Measurements from ENCODE around the gene HSD17B2. TPM values are rescaled to one million over a fixed set of nuclear protein-coding genes. Genes with fewer than 3 reads are reported as not detected.

The HSD17B2 gene
- total and polyA plus RNA-seq, 7 donors, result 0.16 to 0.19 TPM; not detected in 5

DNA sequence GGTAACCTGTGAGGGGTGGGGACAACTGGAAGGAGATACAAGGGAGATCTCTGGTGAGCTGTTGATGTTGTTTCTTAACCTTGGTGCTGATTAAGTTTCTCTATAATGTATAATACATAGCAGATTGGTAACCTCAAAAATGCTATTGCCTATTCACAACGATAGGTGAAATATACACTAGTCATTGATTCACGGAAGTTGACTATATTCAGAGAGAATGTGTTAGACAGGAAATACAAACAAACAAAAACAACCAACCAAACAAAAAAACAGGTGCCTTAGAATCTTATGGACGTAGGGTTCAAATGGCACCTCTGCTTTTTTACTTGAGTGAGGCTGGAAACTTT lies 21.5 kb downstream of the HSD17B2 start:
- TF ChIP-seq, protein P1, sequence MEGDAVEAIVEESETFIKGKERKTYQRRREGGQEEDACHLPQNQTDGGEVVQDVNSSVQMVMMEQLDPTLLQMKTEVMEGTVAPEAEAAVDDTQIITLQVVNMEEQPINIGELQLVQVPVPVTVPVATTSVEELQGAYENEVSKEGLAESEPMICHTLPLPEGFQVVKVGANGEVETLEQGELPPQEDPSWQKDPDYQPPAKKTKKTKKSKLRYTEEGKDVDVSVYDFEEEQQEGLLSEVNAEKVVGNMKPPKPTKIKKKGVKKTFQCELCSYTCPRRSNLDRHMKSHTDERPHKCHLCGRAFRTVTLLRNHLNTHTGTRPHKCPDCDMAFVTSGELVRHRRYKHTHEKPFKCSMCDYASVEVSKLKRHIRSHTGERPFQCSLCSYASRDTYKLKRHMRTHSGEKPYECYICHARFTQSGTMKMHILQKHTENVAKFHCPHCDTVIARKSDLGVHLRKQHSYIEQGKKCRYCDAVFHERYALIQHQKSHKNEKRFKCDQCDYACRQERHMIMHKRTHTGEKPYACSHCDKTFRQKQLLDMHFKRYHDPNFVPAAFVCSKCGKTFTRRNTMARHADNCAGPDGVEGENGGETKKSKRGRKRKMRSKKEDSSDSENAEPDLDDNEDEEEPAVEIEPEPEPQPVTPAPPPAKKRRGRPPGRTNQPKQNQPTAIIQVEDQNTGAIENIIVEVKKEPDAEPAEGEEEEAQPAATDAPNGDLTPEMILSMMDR (IDR thresholded peaks at IDR 0.05), result no peak
- Histone ChIP-seq H3K27me3 (ENCODE audit: insufficient read depth in 3 of 3, low read length in 2 of 3) (peaks cover 0 to 2% (median 0%) of the 10 kb centered on the region in 3 donors), H3K9me3 (no peaks in the 10 kb centered on the region), H3K4me3 (no peak overlapping the region), H3K36me3 (ENCODE audit: insufficient read depth in 1 of 2, low read depth in 1 of 2) (no peaks in the 10 kb centered on the region), H3K27ac (no peak overlapping the region), H3K4me1 (no peaks in the 10 kb centered on the region)
- DNase-seq (no peak), ATAC-seq (no peak)
- WGBS, 3 donors, result 70 to 77% (median 74%) methylated on average over 3 of the region's 3 CpGs
- intact Hi-C loops (cut with DNase I), result no loop called here

- WGBS, 3 donors, result 65 to 72% (median 68%) methylated on average over 8 of the region's 8 CpGs
- Histone ChIP-seq H3K4me3 (no peak overlapping the region), H3K27me3 (ENCODE audit: insufficient read depth in 3 of 3, low read length in 2 of 3) (no peaks in the 10 kb centered on the region), H3K36me3 (ENCODE audit: insufficient read depth in 1 of 2, low read depth in 1 of 2) (no peaks in the 10 kb centered on the region), H3K9me3 (no peaks in the 10 kb centered on the region), H3K27ac (no peak overlapping the region), H3K4me1 (no peaks in the 10 kb centered on the region)
- ATAC-seq (no peak), DNase-seq (no peak)
- intact Hi-C loops (cut with DNase I), result no loop called here
- TF ChIP-seq, protein P1 (IDR thresholded peaks at IDR 0.05), result no peak
Measured at GRCh38 chr16:82059161-82059982, 24.3 kb downstream of the HSD17B2 start.

DNA sequence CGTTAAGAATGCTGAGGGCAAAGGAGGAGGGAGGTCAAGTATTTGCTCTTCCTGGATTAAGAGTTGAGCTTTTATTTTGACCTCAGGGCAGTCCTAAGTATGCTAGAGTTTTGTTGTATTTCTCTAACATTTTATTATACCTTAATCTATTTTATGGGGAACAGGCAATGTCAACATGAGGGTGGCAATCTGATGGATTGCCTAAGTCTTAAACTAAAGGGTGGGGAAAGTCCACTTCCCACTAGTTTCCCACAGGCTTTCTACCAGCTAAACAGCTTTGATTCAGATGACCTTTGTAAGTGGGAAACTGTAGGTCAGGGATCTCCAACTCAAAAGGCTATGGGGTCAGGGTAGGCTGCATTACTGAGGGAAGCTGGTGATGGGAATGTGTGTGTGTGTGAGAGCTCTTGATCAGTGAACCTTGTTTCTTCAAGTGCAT lies 24.9 kb downstream of the HSD17B2 start:
- H3K4me1 ChIP-seq, result no peaks in the 10 kb centered on the region
- ATAC-seq (no peak), DNase-seq (no peak)
- H3K36me3 ChIP-seq (ENCODE audit: insufficient read depth in 1 of 2, low read depth in 1 of 2), result no peaks in the 10 kb centered on the region
- TF ChIP-seq, protein P1 (IDR thresholded peaks at IDR 0.05), result no peak
- no peaks in the 10 kb centered on the region for H3K27me3 ChIP-seq (ENCODE audit: insufficient read depth in 3 of 3, low read length in 2 of 3)
- no peak overlapping the region for H3K27ac ChIP-seq
- H3K9me3 ChIP-seq, result peaks cover 2% of the 10 kb centered on the region
- intact Hi-C loops (cut with DNase I), result no loop called here
- 33 to 55% (median 41%) methylated on average over 1 of the region's 1 CpG for WGBS, 3 donors
- H3K4me3 ChIP-seq, result no peak overlapping the region

GRCh38 chr16:82061861-82062525 lies 26.9 kb downstream of the HSD17B2 start:
- ATAC-seq (no peak), DNase-seq (no peak)
- 31 to 37% (median 33%) methylated on average over 5 of the region's 5 CpGs for WGBS, 3 donors
- Histone ChIP-seq H3K9me3 (peaks cover 2% of the 10 kb centered on the region), H3K4me1 (no peaks in the 10 kb centered on the region), H3K36me3 (ENCODE audit: insufficient read depth in 1 of 2, low read depth in 1 of 2) (no peaks in the 10 kb centered on the region), H3K27ac (no peak overlapping the region), H3K27me3 (ENCODE audit: insufficient read depth in 3 of 3, low read length in 2 of 3) (no peaks in the 10 kb centered on the region), H3K4me3 (no peak overlapping the region)
- intact Hi-C loops (cut with DNase I), result no loop called here
- TF ChIP-seq, protein P1 (IDR thresholded peaks at IDR 0.05), result no peak

Data from psoas muscle (tissue), 8 donors.